Adrenal gland (tissue), 12 donors: Measurements from ENCODE around the gene DIP2A. TPM values are rescaled to one million over a fixed set of nuclear protein-coding genes. Genes with fewer than 3 reads are reported as not detected.

Source experiments
- DNase-seq, 7 donors: peaks; one replicate each; pipeline ENCODE4 v3.0.0-alpha.2; 2019 to 2020
- H3K27ac ChIP-seq, 5 donors: fragments of 200-600 bp; sonication (generic) in 4 of 5; 1 replicate in 3 of 5; 2 replicates in 2 of 5; pipeline versions ENCODE4 v1.5.1 to v1.8.0; 2016 to 2020; ENCODE audit warnings: mild to moderate bottlenecking in 1 of 5
- H3K27me3 ChIP-seq: fragments of 200-600 bp; 2 replicates; pipeline ENCODE4 v1.8.0; 2021
- H3K36me3 ChIP-seq, 2 donors: fragments of 200-600 bp; replicated peaks in 1 of 2; 1 replicate in 1 of 2; 2 replicates in 1 of 2; pipeline versions ENCODE4 v1.5.1 to v1.8.0; 2018 to 2022
- H3K4me1 ChIP-seq, 2 donors: fragments of 200-600 bp; replicated peaks in 1 of 2; 1 replicate in 1 of 2; 2 replicates in 1 of 2; pipeline versions ENCODE4 v1.5.1 to v1.8.0; 2018 to 2021
- H3K4me3 ChIP-seq, 4 donors: fragments of 200-600 bp; sonication (generic) in 3 of 4; one replicate each; pipeline ENCODE4 v1.5.1; 2016 to 2018
- H3K9me3 ChIP-seq, 3 donors: fragments of 200-600 bp; sonication (generic) in 1 of 3; replicated peaks in 1 of 3; 1 replicate in 2 of 3; 2 replicates in 1 of 3; pipeline versions ENCODE4 v1.5.1 to v1.8.0; 2016 to 2021
- POLR2A ChIP-seq, 2 donors: fragments of 450-650 bp; IDR thresholded peaks; one replicate each; pipeline ENCODE4 v1.6.1; 2017; ENCODE audit warnings: antibody characterized with exemption in 2 of 2, mild to moderate bottlenecking in 2 of 2, moderate library complexity in 1 of 2
- WGBS, 4 donors: extraction: QIAGEN DNeasy Blood & Tissue Kit in 2 of 4; methylation state at CpG; one replicate each; pipeline versions ENCODE4 v1.1.5 to v1.1.7; 2013 to 2017; 5-methylcytosine and 5-hydroxymethylcytosine counted together
- intact Hi-C, 2 donors: fragments of 100-400 bp; cut with DNase I; formaldehyde crosslinking; loops; one replicate each; pipeline versions ENCODE4 v1.14.1 to v1.15.0; 2022 to 2023
- polyA plus RNA-seq, 3 donors: library from polyadenylated mRNA; stranded (reverse); fragments of 200-250 nt in 2 of 3; fragments of 350-450 nt in 1 of 3; fragmentation: Illumina TruSeq in 1 of 3; extraction: RNeasy Lipid Tissue Mini Kit (QIAGEN cat#74804) in 1 of 3; gene quantifications; one replicate each; pipeline ENCODE4 v1.2.3, GENCODE V29; 2013 to 2014
- total RNA-seq, 9 donors: library from RNA; depleted of rRNA in 4 of 9; stranded (reverse); fragments of >200 nt in 4 of 9; fragments of 120-200 nt in 1 of 9; fragmentation: NEBNext Ultra II Directional in 1 of 9; extraction: Animal tissue kit (Norgen Biotek cat#: 25700) in 1 of 9; gene quantifications; one replicate each; pipeline versions ENCODE4 v1.1.0 to v1.2.4, GENCODE V29; 2013 to 2023
- TF ChIP-seq, protein P1 (sequence below), 6 experiments: fragments of 450-650 bp in 4 of 6; fragments of 200-600 bp in 2 of 6; sonication (generic) in 1 of 6; IDR thresholded peaks; 1 replicate in 5 of 6; 2 replicates in 1 of 6; pipeline versions ENCODE4 v1.5.1 to v1.8.0; 2016 to 2021; ENCODE audit warnings: antibody characterized with exemption in 6 of 6, mild to moderate bottlenecking in 2 of 6, moderate library complexity in 1 of 6
- donor health status: healthy with polysubstance abuse.
- donor health status: Bipolar disorder and iron deficiency.
- donor health status: DM: yes; HTN: yes; CAD: no.
- donor health status: DM: no; HTN: no; CAD: no.
- donor health status: DM: no; HTN: no; CAD: no.
- donor health status: DM: yes; HTN: yes; CAD: no.

The DIP2A gene
- total and polyA plus RNA-seq, 12 donors = 22.0 to 61.7 (median 35.4) TPM

DNA sequence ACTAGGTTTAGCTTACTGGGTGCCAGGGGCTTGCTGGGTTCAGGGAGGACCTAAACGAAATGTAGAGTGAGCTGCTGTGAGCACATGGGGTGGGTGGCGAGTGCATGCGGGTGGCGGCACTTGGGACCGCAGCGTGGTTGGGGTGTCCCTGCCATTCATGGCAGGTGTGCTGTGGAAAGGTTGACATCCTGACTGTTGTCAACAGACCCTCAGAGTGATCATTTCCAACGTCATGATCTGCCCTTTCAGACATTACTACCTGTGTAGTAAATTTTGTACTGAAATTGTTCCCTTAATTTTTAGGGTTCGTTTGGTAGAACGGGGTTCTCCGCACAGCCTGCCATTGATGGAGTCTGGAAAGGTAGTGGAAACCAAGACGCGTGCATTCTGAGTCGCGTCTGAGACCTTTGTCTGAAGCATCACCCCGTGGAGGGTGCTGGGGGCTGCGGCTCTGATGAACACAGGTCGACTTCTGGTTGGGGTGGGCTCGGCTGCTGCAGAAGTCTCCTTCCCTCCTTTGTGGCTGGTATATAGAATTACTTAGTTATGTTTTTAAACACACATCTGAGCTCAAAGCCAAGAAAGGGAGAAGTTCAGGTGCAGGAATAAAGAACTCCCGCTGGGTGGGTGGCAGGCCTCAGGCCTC is 102.9 kb downstream of the DIP2A start:
- no peak overlapping the region for H3K27ac ChIP-seq
- H3K4me3 ChIP-seq = no peak overlapping the region
- intact Hi-C loops = no loop called here
- peaks cover 0 to 77% of the 10 kb centered on the region in 2 donors for H3K36me3 ChIP-seq
- no peaks in the 10 kb centered on the region for H3K27me3 ChIP-seq
- DNase-seq = peak in 1 of 7 donors; percentile 34
- peaks cover 0 to 8% of the 10 kb centered on the region in 2 donors for H3K4me1 ChIP-seq
- no peaks in the 10 kb centered on the region for H3K9me3 ChIP-seq
- TF ChIP-seq POLR2A (IDR thresholded peaks at IDR 0.05) = no peak
- TF ChIP-seq, protein P1, sequence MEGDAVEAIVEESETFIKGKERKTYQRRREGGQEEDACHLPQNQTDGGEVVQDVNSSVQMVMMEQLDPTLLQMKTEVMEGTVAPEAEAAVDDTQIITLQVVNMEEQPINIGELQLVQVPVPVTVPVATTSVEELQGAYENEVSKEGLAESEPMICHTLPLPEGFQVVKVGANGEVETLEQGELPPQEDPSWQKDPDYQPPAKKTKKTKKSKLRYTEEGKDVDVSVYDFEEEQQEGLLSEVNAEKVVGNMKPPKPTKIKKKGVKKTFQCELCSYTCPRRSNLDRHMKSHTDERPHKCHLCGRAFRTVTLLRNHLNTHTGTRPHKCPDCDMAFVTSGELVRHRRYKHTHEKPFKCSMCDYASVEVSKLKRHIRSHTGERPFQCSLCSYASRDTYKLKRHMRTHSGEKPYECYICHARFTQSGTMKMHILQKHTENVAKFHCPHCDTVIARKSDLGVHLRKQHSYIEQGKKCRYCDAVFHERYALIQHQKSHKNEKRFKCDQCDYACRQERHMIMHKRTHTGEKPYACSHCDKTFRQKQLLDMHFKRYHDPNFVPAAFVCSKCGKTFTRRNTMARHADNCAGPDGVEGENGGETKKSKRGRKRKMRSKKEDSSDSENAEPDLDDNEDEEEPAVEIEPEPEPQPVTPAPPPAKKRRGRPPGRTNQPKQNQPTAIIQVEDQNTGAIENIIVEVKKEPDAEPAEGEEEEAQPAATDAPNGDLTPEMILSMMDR (IDR thresholded peaks at IDR 0.05) = no peak
- WGBS, 4 donors = 94 to 97% (median 95%) methylated on average over 19 of the region's 19 CpGs

DNA sequence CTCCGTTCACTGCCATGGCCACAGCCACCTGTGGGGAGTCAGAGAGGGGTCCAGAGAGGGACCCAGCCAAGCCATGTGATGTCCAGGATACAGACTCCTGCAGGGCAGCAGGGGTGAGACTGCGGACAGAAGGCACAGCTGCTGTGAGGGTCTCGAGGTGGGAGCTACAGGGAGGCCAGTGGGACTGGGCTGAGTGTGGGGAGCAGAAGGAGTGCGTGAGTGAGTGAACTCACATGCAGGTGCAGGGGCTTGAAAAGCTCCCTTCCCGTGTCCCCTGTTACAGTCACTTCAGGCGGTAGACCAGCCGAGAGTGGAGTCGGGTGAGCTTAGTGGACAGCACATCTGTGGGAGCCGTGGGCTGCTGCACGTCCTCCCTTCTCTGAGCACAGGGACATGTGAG is 103.8 kb downstream of the DIP2A start:
- H3K36me3 ChIP-seq = peaks cover 0 to 77% of the 10 kb centered on the region in 2 donors

DNA sequence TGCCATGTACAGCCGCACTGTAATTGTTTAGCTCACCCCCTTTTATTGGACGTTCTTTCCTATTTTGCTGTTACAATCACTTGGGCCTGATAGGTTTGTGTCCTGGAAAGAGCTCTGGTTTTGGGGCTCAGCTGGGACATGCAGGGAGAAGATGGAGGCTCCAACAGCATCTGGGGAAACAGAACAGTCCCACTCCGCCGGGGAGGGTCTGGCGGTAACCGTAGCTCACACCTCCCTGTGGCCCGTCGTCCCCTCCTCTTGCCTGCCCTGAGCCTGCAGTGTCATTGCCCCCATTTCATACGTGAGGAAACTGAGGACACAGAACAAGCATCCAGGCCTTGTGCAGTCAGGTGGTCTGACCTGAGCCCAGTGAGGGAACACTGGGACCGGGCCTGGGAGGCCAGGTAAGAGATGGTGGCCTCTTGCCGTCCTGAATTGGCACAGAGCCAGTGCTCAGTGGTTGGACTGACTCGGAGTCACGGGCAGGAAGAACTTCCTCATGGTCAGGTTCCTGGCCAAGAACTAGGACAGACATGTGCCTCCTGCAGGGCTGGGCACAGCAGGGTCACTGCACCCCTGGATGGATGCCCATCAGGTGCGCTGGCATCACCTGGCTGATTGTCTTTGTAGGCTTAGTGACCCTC is 104.4 kb downstream of the DIP2A start:
- intact Hi-C loops = no loop called here
- Histone ChIP-seq H3K4me1 (peaks cover 0 to 8% of the 10 kb centered on the region in 2 donors), H3K9me3 (no peaks in the 10 kb centered on the region), H3K36me3 (peaks cover 0 to 77% of the 10 kb centered on the region in 2 donors), H3K27ac (no peak overlapping the region), H3K27me3 (no peaks in the 10 kb centered on the region), H3K4me3 (no peak overlapping the region)
- TF ChIP-seq, protein P1 (IDR thresholded peaks at IDR 0.05) = no peak
- TF ChIP-seq POLR2A (IDR thresholded peaks at IDR 0.05) = no peak
- DNase-seq = peak in 1 of 7 donors; percentile 49
- WGBS, 4 donors = 82 to 93% (median 86%) methylated on average over 10 to 14 of the region's 14 CpGs

More for the DNA sequence above, 103.8 kb downstream of the DIP2A start:
- intact Hi-C loops = no loop called here
- H3K4me3 ChIP-seq = no peak overlapping the region
- 88 to 94% (median 93%) methylated on average over 9 to 10 of the region's 10 CpGs for WGBS, 4 donors
- H3K27ac ChIP-seq = no peak overlapping the region
- TF ChIP-seq POLR2A (IDR thresholded peaks at IDR 0.05) = no peak
- TF ChIP-seq, protein P1 (IDR thresholded peaks at IDR 0.05) = no peak
- H3K27me3 ChIP-seq = no peaks in the 10 kb centered on the region
- peaks cover 0 to 8% of the 10 kb centered on the region in 2 donors for H3K4me1 ChIP-seq
- H3K9me3 ChIP-seq = no peaks in the 10 kb centered on the region
- DNase-seq = peak in 1 of 7 donors; percentile 47

DNA sequence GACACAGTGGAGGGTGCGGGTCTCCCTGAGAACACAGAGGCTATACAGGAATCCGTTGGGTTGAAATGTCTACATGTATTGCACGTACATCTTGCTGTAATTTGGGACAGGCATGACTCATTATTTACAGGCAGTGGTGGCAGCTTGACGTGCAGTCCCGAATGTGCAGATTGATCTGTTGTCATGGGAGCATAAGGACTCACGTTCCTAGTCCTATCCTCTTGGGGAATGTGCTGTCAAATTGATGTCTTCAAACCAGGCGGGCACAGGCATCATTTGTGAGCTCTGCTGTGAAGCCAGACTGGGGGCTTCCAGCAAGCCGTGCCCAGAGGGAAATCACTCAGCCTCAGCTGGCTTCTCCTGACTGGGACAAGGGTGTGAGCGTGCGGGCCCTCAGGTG is 105.7 kb downstream of the DIP2A start:
- H3K36me3 ChIP-seq = peaks cover 0 to 79% of the 10 kb centered on the region in 2 donors
- intact Hi-C loops = no loop called here
- 84 to 93% (median 92%) methylated on average over 8 to 10 of the region's 10 CpGs for WGBS, 4 donors

More for the DNA sequence above, 105.7 kb downstream of the DIP2A start:
- H3K27me3 ChIP-seq = no peaks in the 10 kb centered on the region
- no peak for DNase-seq
- H3K9me3 ChIP-seq = no peaks in the 10 kb centered on the region
- H3K4me1 ChIP-seq = peaks cover 0 to 6% of the 10 kb centered on the region in 2 donors
- TF ChIP-seq, protein P1 (IDR thresholded peaks at IDR 0.05) = no peak
- TF ChIP-seq POLR2A (IDR thresholded peaks at IDR 0.05) = no peak
- H3K4me3 ChIP-seq = no peak overlapping the region
- H3K27ac ChIP-seq = no peak overlapping the region
